Stimulated activated CD4-positive, alpha-beta T cell treated with anti-CD3 and anti-CD28 coated beads, Interleukin-12 subunit alpha, Interleukin-12 subunit beta, amount 100 ng/mL, for 48 hours (primary cell): Measurements from ENCODE around the gene ZFYVE28.

ENCODE experiments used
- DNase-seq, 3 donors: peaks; one replicate each; pipeline ENCODE4 v3.0.0-alpha.2; 2020; ENCODE audit warnings: low read depth in 2 of 3, low spot score in 1 of 3

Gene ZFYVE28

GRCh38 chr4:2354760-2355159, 63.7 kb downstream of the ZFYVE28 start:
- DNase-seq = no peak

- DNase-seq = no peak
These were observed 64.3 kb downstream of the ZFYVE28 start for GRCh38 chr4:2354118-2354517.

GRCh38 chr4:2353222-2354107, 65.0 kb downstream of the ZFYVE28 start:
- no peak for DNase-seq

GRCh38 chr4:2352729-2353221, 65.7 kb downstream of the ZFYVE28 start:
- no peak for DNase-seq

- DNase-seq = no peak
These were observed 66.3 kb downstream of the ZFYVE28 start for GRCh38 chr4:2352171-2352570.

GRCh38 chr4:2350982-2351381, 67.5 kb downstream of the ZFYVE28 start:
- no peak for DNase-seq

GRCh38 chr4:2348786-2349185, 69.7 kb downstream of the ZFYVE28 start:
- no peak for DNase-seq

- DNase-seq = no peak
These were observed 71.3 kb downstream of the ZFYVE28 start for GRCh38 chr4:2347190-2347589.

GRCh38 chr4:2343476-2343875, 75.0 kb downstream of the ZFYVE28 start:
- DNase-seq = no peak

GRCh38 chr4:2341911-2342652, 76.4 kb downstream of the ZFYVE28 start:
- no peak for DNase-seq

- no peak for DNase-seq
These were observed 77.1 kb downstream of the ZFYVE28 start for GRCh38 chr4:2341261-2341841.

GRCh38 chr4:2340272-2341061, 78.0 kb downstream of the ZFYVE28 start:
- no peak for DNase-seq

GRCh38 chr4:2339458-2340271, 78.8 kb downstream of the ZFYVE28 start:
- no peak for DNase-seq

- no peak for DNase-seq
These were observed 79.5 kb downstream of the ZFYVE28 start for GRCh38 chr4:2338754-2339457.

GRCh38 chr4:2337896-2338295, 80.5 kb downstream of the ZFYVE28 start:
- no peak for DNase-seq

- no peak for DNase-seq
These were observed 81.2 kb downstream of the ZFYVE28 start for GRCh38 chr4:2337131-2337723.

GRCh38 chr4:2336659-2337058, 81.8 kb downstream of the ZFYVE28 start:
- DNase-seq = no peak

- DNase-seq = no peak
These were observed 82.7 kb downstream of the ZFYVE28 start for GRCh38 chr4:2335729-2336101.
